Fibroblast of pulmonary artery (primary cell): ENCODE measurements around the gene SEZ6L.

Experiments
- DNase-seq: peaks from one replicate; pipeline ENCODE4 v3.0.0-alpha.2; 2010; ENCODE audit warnings: low read depth
- H3K4me3 ChIP-seq: replicated peaks from 2 replicates; pipeline ENCODE4 v1.5.1; 2011; ENCODE audit warnings: low read depth, mild to moderate bottlenecking, control low read depth, low read length, moderate library complexity
- CTCF ChIP-seq: IDR thresholded peaks from 2 replicates; pipeline ENCODE4 v1.5.1; 2011; ENCODE audit warnings: mild to moderate bottlenecking, control low read depth, low read length, inconsistent platforms; ENCODE audit errors: missing control alignments

Gene SEZ6L

GRCh38 chr22:26377170-26377830 lies 208.0 kb downstream of the SEZ6L start:
- H3K4me3 ChIP-seq, result no peak overlapping the region
- peak; percentile 19 for TF ChIP-seq CTCF
- DNase-seq, result peak; percentile 14

- TF ChIP-seq CTCF, result no peak
- DNase-seq, result no peak
Observed at GRCh38 chr22:26380072-26380830, 211.0 kb downstream of the SEZ6L start.

GRCh38 chr22:26382782-26383181 lies 213.5 kb downstream of the SEZ6L start:
- DNase-seq, result no peak
- H3K4me3 ChIP-seq, result no peak overlapping the region
- TF ChIP-seq CTCF, result no peak

More at GRCh38 chr22:26380072-26380830, 211.0 kb downstream of the SEZ6L start:
- H3K4me3 ChIP-seq, result no peak overlapping the region

GRCh38 chr22:26383968-26384556 lies 214.8 kb downstream of the SEZ6L start:
- no peak for TF ChIP-seq CTCF
- no peak for DNase-seq
- no peak overlapping the region for H3K4me3 ChIP-seq

- TF ChIP-seq CTCF, result no peak
- DNase-seq, result no peak
- H3K4me3 ChIP-seq, result no peak overlapping the region
Observed at GRCh38 chr22:26385164-26385563, 215.9 kb downstream of the SEZ6L start.

GRCh38 chr22:26389125-26389524 lies 219.9 kb downstream of the SEZ6L start:
- TF ChIP-seq CTCF, result no peak
- DNase-seq, result no peak
- H3K4me3 ChIP-seq, result no peak overlapping the region
